GM18867 (cell line): Measurements from ENCODE around the gene SSBP3.
"Not testable (repeated sequence)": the region's sequence is repeated elsewhere in the genome, so short reads cannot be mapped to it uniquely, and the experiment has no call there.

Experiments used
- ATAC-seq: cut with Tn5 transposase; IDR thresholded peaks from one replicate; pipeline ENCODE4 v1.9.1; 2021; ENCODE audit warnings: mild to moderate bottlenecking, moderate library complexity; ENCODE audit not compliant: unreplicated experiment

SSBP3 gene

DNA sequence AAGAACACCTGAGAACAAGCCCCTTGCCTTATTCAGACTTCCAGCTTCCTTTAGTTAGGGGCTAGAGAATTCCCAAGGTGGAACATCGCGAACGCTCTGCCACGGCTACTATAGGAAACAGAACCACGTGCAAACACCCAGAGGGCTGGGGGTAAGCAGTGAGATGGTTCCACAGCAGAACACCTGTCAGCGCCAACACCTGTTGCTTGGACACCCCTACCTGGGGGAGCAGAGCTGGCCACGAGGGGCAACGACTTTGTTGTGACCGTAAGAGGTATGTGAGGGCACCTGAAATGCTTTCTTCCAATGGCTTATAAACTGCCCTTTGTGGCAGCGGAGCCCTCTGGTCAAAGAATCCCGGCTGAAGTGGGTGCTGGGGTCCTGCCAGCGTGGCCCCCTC, 155.5 kb downstream of the SSBP3 start:
- ATAC-seq: no peak

DNA sequence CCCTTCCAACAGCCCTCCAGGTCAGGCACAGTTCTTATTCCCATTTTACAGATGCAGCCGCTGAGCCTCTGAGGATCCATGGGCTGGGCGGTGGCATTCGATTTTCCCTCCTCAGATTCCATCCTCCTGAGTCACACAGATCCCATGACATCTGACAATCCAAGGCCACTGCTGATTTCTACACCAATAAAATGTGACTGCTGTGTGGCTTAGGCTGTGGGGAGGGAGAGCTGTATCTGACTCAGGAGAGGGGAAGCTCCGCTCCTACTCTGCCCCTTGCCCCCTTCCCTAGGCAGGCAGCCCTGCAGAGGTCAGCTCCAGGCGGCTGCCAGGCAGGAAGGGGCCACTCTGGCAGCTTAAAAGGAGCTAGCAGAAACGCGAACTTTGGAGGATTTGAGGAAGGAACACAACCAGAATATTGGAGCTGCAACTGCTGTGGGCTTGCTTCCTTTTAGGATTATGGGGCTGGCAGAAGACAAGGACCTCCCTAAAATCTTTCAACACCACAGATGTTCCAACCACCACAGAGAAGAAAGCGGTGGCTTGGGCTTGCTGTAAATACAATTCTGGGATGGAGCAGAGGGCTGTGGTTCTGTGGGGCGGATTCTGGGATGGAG, 156.3 kb downstream of the SSBP3 start:
- no peak for ATAC-seq

DNA sequence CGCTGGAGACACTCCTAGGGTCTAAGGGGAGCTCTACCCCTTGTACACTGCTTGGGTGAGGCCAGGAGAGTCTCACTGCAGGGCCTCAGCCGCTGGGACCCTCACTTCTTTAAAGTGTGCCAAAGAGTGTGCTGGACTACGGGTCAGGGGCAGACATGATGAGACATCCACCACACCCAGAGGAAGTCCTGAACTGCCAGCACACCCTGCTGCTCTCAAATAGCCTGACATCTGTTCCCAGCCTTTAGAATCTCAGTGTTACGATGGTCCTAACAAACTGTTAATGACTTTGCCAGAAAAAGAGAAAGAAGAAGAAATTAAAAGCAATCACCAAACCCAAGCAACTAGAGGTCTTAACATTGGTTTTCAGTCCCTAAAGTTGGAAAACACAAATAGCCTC, 157.2 kb downstream of the SSBP3 start:
- ATAC-seq: no peak

DNA sequence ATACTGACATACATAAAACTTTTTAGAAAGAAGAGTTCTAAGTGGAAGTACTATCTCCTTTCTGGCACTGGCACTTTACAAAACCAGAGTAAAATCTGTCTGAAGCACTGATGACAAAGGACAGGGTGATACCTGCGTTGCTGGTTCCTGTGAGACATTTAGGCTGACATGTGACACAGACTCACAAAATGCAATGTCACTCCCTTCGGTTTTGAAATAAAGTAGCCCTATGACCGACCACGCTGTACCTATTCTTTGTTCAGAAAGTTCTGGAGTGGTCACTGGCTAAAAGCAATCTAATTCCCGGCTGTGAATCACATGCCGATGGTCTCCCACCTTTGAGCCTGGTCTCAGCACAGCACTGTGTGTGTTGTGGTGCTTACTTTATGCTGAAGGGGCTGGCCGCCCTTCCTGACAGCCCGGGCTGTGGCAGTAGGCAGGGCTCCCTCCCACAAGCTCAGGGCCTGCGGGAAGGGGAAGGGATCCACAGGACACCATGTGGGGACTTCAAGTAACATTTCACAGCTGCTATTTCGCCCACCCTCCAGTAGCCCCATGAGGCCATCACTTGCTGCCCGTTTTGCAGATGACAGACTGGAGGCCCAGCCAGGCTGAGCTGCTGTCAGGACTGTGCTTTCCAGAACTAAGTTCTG, 158.2 kb downstream of the SSBP3 start:
- no peak for ATAC-seq

DNA sequence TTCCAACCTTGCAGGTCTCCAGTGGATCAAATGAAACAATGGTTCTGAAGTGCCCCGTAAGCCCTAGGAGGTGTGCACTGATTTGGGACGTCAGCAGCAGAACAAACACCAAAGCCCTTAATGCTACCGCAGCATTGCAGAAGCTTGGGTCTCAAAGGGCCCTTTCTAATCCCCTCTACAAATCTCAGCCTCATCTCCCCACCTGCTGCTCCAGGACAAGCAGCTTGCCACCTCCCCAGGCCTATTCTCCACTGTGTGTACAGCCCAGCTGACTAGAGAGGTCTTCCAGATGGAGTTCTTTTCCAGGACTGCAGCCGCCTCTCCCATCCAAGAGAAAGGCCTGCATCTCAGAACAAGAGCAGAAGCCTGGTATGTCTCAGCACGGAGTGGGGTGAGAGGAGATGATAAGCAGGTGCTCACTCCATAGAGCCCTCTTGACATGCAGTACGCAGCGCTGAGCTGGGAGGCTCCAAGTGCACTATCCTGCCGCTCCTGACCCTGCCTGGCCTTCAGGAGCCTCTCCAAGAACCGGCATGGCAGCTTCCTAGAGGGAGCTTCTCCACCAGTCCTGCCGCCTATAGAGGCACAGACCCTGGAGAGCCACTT, 160.0 kb downstream of the SSBP3 start:
- ATAC-seq: no peak

DNA sequence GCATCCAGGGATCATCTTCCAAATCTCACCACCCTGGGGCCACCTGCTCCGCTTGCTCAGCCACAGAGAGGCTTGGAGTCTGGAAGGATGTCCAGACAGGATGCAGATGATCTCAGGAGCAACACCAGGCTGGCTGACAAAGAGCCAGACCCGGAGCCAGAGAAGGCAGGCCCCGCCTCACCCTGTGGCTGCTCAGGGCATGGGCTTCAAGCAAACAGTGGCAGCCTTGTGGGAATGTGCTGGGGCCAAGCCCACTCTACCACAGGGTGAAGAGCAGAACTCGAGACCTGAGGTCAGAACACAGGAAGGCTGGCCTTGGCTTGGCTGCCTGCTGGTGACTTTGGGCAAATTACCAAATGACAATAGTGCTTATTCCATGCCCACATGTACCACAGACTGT, 160.7 kb downstream of the SSBP3 start:
- no peak for ATAC-seq

DNA sequence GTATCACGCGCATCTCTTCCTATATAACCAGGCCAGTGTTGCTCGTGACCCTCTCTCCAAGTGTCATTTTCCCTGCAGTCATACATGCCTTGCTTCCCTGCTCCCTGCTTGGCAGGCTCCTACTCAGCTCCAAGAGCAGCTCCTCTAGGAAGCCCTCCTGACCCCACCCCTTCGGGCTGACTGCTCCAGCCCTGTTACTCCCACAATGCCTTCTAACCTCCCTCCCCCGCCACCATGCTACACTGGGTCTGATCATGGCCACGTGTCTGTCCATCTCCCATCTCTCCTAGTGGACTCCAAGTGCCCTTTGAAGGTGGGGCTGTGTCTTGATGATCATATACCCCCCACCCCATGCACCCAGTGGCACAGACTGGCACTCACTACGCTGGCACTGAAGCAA, 161.5 kb downstream of the SSBP3 start:
- no peak for ATAC-seq

DNA sequence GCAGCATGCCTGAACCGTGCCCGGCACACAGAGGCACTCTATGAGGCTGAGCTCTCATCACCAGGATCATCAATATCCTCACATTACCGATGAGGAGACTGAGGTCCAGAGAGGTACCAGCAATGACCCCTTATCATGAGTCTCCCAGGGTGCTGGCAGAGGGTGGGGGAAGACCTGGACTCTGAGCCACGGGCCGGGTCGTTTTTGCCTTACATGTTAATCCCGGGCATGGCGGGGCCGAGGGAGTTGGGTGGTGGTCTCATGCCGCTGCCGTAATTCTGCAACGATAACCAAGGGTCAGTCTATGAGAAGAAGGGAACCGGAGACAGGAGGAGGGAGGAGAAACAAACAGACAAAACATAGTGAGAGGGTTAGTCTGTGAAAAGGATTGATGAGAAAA, 163.2 kb downstream of the SSBP3 start:
- ATAC-seq: no peak

DNA sequence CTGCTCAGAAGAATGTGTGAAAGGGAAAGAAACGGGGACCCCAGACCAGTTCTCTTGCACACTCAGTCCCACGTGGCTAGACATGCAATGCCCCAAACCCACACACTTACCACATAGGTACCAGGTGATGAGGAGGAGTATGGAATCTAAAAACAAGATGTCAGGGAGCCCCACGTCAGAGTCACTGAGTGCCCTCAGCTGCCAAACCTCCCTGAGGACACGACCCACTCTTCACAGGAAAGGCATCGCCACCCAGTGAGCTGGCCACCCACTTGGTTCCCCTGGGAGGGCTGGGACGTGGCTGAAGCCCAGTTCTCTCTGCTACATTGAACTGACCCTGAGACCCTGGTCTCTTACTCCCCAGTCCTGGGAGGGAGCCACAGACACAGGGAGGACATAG, 164.8 kb downstream of the SSBP3 start:
- no peak for ATAC-seq

DNA sequence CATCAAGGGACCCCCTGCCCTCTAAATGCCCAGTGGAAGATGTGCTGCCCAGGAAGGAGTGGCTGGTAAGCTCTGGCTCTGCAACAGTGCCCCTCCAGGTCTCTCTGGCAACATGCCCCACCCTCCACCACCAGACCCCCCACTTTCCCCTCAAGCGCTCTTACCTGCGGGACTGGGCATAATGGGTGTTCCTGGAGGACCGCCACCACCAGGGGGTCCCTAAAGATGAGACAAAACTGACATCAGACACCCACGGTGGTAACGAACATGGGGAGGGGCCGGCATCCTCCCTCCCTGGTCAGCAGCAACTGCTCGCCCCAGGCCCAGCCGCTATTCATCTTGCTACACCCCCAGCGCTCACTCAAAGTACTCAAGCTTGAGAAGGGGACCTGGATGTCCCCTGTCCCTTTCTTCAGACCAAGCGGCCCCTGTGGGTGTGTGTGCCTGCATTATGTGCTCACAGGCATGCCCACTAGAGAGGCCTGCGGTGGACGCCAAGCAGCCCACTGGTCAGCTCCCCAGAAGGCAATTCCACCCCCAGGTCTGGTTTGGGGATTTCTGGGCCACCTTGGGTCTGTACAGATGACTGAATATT, 165.4 kb downstream of the SSBP3 start:
- ATAC-seq: no peak

DNA sequence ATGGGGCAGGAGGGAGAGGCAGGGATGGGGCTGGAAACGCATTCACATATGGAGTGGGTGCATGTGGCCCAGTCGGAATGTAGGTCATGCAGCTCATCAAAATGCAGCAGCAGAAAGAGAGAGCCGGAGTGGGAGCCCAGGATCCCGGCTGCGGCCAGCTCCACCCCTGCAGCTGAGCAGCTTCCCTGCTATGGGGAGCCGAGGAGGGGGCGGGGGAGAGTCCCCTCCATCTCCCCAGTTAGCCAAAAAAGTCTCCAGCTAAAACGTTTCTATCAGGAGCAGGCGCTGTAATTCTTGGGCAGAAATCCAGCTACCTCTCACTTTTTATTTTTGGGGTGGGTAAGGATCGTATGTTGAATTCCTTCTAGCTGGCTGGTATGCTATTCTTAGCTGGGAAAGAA, 166.6 kb downstream of the SSBP3 start:
- no peak for ATAC-seq

DNA sequence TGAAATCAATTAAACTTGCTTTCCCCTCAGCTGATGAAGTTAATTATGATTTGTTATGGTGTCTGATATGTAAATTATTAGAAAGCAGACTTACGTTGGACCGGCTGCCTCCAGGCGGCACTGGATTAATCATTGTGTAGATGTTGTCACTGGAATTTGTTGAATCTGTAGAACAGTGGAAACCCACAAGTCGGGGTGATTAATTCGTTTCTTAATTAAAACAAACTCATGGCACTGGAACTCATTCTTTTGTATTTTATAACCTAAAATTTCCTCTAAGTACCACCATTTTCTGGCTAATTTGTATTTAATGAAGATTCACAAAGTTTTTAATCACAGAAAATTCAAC, 167.2 kb downstream of the SSBP3 start:
- no peak for ATAC-seq

DNA sequence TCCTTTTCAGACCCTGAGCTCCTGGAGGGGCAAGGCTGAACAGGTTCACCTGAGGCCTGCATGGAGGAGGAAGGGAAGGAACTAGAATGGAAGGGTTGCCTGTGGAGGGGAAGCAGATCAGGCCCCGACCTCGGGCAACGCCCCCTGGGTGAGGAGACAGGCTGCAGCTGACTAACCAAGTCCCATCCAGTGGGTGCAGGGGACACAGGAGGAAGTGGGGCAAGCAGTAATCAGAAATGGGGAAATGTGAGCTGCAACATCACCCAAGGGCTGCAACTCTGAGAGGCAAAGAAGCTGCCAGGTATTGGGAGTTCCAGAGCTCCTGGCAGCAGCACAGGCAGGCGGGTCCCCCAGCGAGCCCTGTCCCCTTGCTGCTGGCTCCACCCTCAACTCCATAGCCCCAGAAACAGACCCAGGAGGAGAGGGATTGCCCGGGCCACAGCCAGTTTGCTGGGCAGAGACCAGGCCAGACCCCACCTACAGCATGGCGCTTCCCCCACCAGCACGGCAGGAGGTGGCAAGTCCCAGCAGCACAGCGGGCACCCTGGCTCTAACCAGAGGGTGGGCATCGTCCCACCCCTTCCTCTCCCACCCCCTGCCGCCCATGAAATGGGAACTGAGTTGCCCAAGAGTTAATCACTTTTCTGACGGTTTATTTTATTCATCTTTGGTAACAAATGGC, 167.7 kb downstream of the SSBP3 start:
- ATAC-seq: no peak

DNA sequence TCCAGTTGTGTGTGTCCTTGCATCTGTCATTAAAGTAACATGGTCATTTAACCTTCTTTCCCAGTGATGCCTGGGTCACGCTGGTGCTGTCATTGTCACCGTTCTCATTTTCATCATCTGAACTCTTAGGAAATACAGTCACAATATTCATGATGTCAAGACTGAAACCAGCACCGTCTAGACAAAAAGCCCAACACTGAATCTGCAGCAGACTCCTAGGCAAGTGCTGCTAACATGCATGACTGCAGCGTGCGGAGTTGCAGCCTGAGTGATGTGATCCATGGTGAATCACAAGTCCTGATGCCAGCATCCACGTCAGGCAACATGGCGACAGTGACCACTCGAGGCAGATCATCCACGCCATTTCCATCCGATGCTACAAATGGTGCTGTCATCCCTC, 168.6 kb downstream of the SSBP3 start:
- no peak for ATAC-seq

DNA sequence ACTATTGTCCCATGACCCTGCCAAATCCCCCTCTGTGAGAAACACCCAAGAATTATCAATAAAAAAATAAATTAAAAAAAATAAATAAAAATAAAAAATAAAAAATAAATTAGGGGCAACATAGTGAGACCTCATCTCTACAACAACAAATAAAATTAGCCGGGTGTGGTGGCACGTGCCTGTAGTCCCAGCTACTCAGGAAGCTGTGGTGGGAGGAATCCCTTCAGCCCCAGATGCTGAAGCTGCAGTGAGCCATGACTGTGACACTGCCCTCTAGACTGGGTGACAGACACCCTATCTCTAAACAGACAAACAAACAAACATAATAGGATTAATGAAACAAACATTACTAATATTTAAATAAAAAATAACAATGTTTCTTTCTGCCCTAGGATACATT, 171.9 kb downstream of the SSBP3 start:
- no peak for ATAC-seq

DNA sequence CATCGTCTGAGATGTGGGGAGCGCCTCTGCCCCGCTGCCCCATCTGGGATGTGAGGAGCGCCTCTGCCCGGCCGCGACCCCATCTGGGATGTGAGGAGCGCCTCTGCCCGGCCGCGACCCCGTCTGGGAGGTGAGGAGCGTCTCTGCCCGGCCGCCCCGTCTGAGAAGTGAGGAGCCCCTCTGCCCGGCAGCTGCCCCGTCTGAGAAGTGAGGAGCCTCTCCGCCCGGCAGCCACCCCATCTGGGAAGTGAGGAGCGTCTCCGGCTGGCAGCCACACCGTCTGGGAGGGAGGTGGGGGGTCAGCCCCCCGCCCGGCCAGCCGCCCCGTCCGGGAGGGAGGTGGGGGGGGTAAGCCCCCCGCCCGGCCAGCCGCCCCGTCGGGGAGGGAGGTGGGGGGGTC, 173.0 kb downstream of the SSBP3 start:
- ATAC-seq: not testable (repeated sequence)

DNA sequence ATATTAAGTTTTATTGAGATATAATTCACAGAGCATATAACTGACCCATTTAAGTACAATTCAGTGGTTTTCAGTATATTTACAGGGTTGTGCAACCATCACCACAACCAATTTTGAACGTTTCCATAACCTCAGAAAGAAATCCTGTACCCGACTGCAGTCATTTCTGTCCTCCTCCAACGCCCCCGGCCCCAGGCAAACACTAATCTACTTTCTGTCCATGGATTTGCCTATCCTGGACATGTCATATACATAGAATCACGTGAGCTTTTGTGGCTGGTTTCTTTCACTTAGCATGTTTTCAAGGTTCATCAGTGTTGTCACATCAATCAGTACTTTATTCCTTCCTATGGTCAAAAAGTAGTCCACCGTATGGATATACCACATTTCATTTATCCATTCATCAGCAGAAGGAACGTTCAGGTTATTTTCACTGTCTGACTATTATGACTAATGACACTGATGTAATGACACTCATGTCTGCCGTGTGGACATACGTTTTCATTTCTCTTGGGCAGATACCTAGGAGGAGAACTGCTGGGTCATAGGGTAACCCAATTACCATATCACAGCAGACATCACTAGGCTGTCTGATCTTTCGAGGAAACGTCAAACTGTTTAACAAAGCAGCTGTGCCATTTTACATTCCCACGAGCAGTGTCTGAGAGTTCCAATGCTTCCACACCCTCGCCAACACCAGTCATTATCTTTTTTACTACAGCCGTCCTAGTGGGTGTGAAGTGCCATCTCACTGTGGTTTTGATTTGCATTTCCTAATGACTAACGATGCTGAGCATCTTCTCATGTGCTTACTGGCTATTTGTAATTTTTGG, 175.5 kb downstream of the SSBP3 start:
- peak; percentile 67 for ATAC-seq

DNA sequence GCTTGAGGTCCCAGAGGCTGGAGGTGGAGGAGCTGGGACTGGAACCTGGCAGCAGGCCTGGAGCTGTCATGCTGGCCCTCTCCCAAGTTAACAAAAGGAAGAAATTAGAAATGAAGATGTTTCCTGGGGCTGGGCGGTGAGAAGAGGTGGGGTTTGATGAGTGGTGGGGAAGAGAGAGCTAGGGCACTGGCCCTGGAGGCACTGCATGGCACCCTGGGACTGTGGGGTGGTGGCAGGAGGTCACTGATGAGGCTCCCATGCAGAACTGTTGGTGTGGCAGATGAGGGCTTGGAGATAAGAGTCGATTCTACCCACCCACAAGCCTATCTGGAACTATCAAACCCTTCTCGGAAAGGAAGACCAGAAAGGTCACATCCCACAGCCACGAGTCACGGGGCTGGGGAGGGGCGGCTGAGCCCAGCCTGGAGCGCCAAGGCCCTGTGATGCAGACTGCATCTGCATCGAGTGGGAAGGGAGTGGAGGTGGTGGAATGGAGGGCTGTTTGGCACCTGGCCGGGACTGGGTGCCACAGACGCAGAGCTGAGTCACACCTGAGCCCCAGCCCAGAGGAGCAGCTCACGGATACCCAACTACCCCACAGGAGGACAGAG, 176.8 kb downstream of the SSBP3 start:
- no peak for ATAC-seq

DNA sequence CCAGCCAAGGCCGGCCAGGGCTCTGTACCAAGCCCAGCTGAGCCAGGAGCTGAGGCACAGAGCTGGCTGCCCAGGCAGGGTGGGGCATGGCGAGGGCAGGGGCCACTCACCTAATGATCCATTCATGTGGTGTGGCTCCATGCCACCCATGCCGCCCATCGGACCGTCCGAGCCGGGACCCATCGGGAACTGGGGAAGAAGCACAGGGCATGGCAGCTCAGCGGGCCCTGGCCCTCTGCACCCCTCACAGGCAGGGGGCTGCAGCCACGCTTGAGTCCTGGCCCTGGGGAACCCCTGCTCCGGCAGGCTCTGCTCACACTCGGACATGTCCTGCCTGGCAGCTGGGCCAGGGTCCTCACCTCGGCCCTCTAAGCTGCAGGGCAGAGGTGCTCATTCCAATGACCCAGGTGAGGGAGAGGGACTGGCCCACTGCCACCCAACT, 177.5 kb downstream of the SSBP3 start:
- ATAC-seq: no peak

DNA sequence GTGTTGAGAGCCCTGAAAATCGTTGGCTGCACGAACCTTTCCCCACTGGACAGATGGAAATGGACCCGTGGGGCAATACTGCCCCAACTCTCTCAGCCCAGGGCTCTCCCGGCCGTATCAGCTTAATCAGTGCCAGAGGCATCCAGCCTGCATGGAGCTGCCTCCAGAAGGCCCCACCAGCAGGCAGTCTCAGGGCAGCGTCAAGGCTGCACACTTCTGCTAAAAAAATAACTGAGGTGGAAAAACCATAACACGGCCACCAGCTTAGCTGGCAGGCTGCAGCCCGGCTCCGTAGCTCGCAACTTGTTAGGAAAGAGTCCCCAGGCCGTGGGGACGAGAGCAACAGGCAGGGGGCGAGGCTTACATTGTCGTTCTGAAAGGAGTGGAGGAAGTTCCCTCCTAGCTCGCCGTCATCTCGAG, 178.3 kb downstream of the SSBP3 start:
- ATAC-seq: no peak
